ENCODE results near the gene PUS10.
A peak's percentile ranks its signal among the peaks of the same experiment; 100 is the strongest.

The PUS10 gene

GRCh38 chr2:61017556-61018317, at the start of gene PUS10, which contains the start of gene PEX13:
Gene PUS10 (minus strand): TSS chr2:61018255. CDS start chr2:61011890, 6,365 bp downstream.
Gene PEX13 (plus strand): TSS chr2:61017720. CDS start chr2:61017760, 40 bp downstream.
- TF ChIP-seq ESRRG (CRISPR knock-in tag; IDR thresholded peaks at IDR 0.05) (no peak), ISL1 (CRISPR knock-in tag; IDR thresholded peaks at IDR 0.05) (no peak), ZNF70 (CRISPR knock-in tag; IDR thresholded peaks at IDR 0.05) (0 out of 2 replicates have a peak, but pooled peaks have one; percentile 34), OSR1 (CRISPR knock-in tag; IDR thresholded peaks at IDR 0.05) (no peak), CREB5 (CRISPR knock-in tag; IDR thresholded peaks at IDR 0.05; ENCODE audit: low read depth) (no peak), ARNTL (CRISPR knock-in tag; IDR thresholded peaks at IDR 0.05; ENCODE audit: borderline replicate concordance, low read depth) (no peak), CSDC2 (CRISPR knock-in tag; IDR thresholded peaks at IDR 0.05) (no peak), TOX (CRISPR knock-in tag; IDR thresholded peaks at IDR 0.05; ENCODE audit: borderline replicate concordance) (no peak), BACH2 (CRISPR knock-in tag; IDR thresholded peaks at IDR 0.05; ENCODE audit: borderline replicate concordance) (no peak), SNAI2 (CRISPR knock-in tag; IDR thresholded peaks at IDR 0.05) (no peak)
- TF ChIP-seq, protein P1, sequence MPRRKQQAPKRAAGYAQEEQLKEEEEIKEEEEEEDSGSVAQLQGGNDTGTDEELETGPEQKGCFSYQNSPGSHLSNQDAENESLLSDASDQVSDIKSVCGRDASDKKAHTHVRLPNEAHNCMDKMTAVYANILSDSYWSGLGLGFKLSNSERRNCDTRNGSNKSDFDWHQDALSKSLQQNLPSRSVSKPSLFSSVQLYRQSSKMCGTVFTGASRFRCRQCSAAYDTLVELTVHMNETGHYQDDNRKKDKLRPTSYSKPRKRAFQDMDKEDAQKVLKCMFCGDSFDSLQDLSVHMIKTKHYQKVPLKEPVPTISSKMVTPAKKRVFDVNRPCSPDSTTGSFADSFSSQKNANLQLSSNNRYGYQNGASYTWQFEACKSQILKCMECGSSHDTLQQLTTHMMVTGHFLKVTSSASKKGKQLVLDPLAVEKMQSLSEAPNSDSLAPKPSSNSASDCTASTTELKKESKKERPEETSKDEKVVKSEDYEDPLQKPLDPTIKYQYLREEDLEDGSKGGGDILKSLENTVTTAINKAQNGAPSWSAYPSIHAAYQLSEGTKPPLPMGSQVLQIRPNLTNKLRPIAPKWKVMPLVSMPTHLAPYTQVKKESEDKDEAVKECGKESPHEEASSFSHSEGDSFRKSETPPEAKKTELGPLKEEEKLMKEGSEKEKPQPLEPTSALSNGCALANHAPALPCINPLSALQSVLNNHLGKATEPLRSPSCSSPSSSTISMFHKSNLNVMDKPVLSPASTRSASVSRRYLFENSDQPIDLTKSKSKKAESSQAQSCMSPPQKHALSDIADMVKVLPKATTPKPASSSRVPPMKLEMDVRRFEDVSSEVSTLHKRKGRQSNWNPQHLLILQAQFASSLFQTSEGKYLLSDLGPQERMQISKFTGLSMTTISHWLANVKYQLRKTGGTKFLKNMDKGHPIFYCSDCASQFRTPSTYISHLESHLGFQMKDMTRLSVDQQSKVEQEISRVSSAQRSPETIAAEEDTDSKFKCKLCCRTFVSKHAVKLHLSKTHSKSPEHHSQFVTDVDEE (CRISPR knock-in tag; IDR thresholded peaks at IDR 0.05), result 0 out of 2 replicates have a peak, but pooled peaks have one; percentile 7
- TF ChIP-seq, protein P2, sequence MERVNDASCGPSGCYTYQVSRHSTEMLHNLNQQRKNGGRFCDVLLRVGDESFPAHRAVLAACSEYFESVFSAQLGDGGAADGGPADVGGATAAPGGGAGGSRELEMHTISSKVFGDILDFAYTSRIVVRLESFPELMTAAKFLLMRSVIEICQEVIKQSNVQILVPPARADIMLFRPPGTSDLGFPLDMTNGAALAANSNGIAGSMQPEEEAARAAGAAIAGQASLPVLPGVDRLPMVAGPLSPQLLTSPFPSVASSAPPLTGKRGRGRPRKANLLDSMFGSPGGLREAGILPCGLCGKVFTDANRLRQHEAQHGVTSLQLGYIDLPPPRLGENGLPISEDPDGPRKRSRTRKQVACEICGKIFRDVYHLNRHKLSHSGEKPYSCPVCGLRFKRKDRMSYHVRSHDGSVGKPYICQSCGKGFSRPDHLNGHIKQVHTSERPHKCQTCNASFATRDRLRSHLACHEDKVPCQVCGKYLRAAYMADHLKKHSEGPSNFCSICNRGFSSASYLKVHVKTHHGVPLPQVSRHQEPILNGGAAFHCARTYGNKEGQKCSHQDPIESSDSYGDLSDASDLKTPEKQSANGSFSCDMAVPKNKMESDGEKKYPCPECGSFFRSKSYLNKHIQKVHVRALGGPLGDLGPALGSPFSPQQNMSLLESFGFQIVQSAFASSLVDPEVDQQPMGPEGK (CRISPR knock-in tag; IDR thresholded peaks at IDR 0.05; ENCODE audit: borderline replicate concordance), result no peak
- ATAC-seq, result peak; percentile 98

- TF ChIP-seq ZNF70 (CRISPR knock-in tag; IDR thresholded peaks at IDR 0.05) (no peak), SNAI2 (CRISPR knock-in tag; IDR thresholded peaks at IDR 0.05) (no peak), ZNF8 (CRISPR knock-in tag; IDR thresholded peaks at IDR 0.05) (no peak), OSR1 (CRISPR knock-in tag; IDR thresholded peaks at IDR 0.05) (no peak), ZNF565 (CRISPR knock-in tag; conservative IDR thresholded peaks at IDR 0.05; ENCODE audit: low read depth) (no peak), BACH2 (CRISPR knock-in tag; IDR thresholded peaks at IDR 0.05; ENCODE audit: borderline replicate concordance) (no peak), ESRRG (CRISPR knock-in tag; IDR thresholded peaks at IDR 0.05) (no peak), TCF4 (CRISPR knock-in tag; IDR thresholded peaks at IDR 0.05; ENCODE audit: borderline replicate concordance) (no peak), PPARA (CRISPR knock-in tag; IDR thresholded peaks at IDR 0.05; ENCODE audit: borderline replicate concordance) (no peak), POU6F1 (CRISPR knock-in tag; IDR thresholded peaks at IDR 0.05; ENCODE audit: borderline replicate concordance, low read depth) (no peak), RARB (CRISPR knock-in tag; IDR thresholded peaks at IDR 0.05) (no peak), ZFP3 (CRISPR knock-in tag; IDR thresholded peaks at IDR 0.05) (no peak)
- TF ChIP-seq, protein P1 (CRISPR knock-in tag; IDR thresholded peaks at IDR 0.05), result no peak
- TF ChIP-seq, protein P2 (CRISPR knock-in tag; IDR thresholded peaks at IDR 0.05; ENCODE audit: borderline replicate concordance), result no peak
These were observed 48.0 kb upstream of the PUS10 start, which contains the start of gene SANBR for GRCh38 chr2:61065714-61066709. Gene SANBR (plus strand): TSS chr2:61065871. CDS start chr2:61070351, 4,480 bp downstream.

More at GRCh38 chr2:61065714-61066709, 48.0 kb upstream of the PUS10 start, which contains the start of gene SANBR:
- ATAC-seq, result peak; percentile 98
